PC-9 (cell line): ENCODE measurements around the gene ZDHHC3. TPM values are rescaled to one million over a fixed set of nuclear protein-coding genes. Genes with fewer than 3 reads are reported as not detected.

Source experiments
- BruUV-seq: library from RNA; stranded (reverse); fragments of 400-500 nt; replicated peaks from 2 replicates; lab custom pipeline; 2021; lab: Mats Ljungman, UMichigan
- CTCF ChIA-PET: fragments of 300-600 bp; sonication (Branson Sonifier 250); formaldehyde crosslinking; loops from one replicate; lab custom pipeline; 2022; ENCODE audit warnings: antibody characterized with exemption; lab: Charles Lee
- POLR2A ChIA-PET: fragments of 300-600 bp; sonication (Branson Sonifier 250); formaldehyde crosslinking; loops from one replicate; lab custom pipeline; 2022; ENCODE audit warnings: antibody characterized with exemption; ENCODE audit not compliant: unreplicated experiment; lab: Charles Lee
- DNase-seq, 2 experiments: peaks; one replicate each; pipeline versions ENCODE4 v3.0.0 to v3.0.0-alpha.2; 2015 to 2022; ENCODE audit warnings: mixed read lengths in 1 of 2
- H2AFZ ChIP-seq: fragments of 200-600 bp; sonication (generic); 2 replicates; pipeline ENCODE4 v1.8.1; 2017; ENCODE audit warnings: antibody characterized with exemption
- H3F3A ChIP-seq: fragments of 200-600 bp; sonication (generic); 2 replicates; pipeline ENCODE4 v1.8.1; 2017; ENCODE audit warnings: antibody characterized with exemption, mild to moderate bottlenecking, low read depth; ENCODE audit not compliant: insufficient read depth
- H3K27ac ChIP-seq: fragments of 200-600 bp; sonication (generic); 2 replicates; pipeline ENCODE4 v1.6.1; 2016; ENCODE audit warnings: mixed run types
- H3K27me3 ChIP-seq: fragments of 200-600 bp; sonication (generic); 2 replicates; pipeline ENCODE4 v1.6.1; 2016; ENCODE audit warnings: low read depth, mixed run types; ENCODE audit not compliant: insufficient read depth
- H3K36me3 ChIP-seq: fragments of 200-600 bp; sonication (generic); 2 replicates; pipeline ENCODE4 v1.6.1; 2016; ENCODE audit warnings: low read depth, mixed run types
- H3K4me1 ChIP-seq: fragments of 200-600 bp; sonication (generic); replicated peaks from 2 replicates; pipeline ENCODE4 v1.6.1; 2016; ENCODE audit warnings: mixed run types; ENCODE audit not compliant: insufficient read depth
- H3K4me2 ChIP-seq: fragments of 200-600 bp; sonication (generic); 2 replicates; pipeline ENCODE4 v1.6.1; 2017; ENCODE audit warnings: mixed run types
- H3K4me3 ChIP-seq: fragments of 200-600 bp; sonication (generic); 2 replicates; pipeline ENCODE4 v1.6.1; 2016; ENCODE audit warnings: mixed run types
- H3K79me2 ChIP-seq: fragments of 200-600 bp; sonication (generic); 2 replicates; pipeline ENCODE4 v1.6.1; 2017; ENCODE audit warnings: low read depth, mixed run types
- H3K9me2 ChIP-seq: fragments of 200-600 bp; sonication (generic); 2 replicates; pipeline ENCODE4 v1.8.1; 2017; ENCODE audit warnings: mild to moderate bottlenecking; ENCODE audit not compliant: insufficient read depth
- H3K9me3 ChIP-seq: fragments of 200-600 bp; sonication (generic); 2 replicates; pipeline ENCODE4 v1.8.1; 2016; ENCODE audit warnings: low read depth; ENCODE audit not compliant: insufficient read depth
- H4K20me1 ChIP-seq: fragments of 200-600 bp; sonication (generic); 2 replicates; pipeline ENCODE4 v1.8.1; 2017; ENCODE audit not compliant: insufficient read depth
- CTCF ChIP-seq: fragments of 200-600 bp; sonication (generic); conservative IDR thresholded peaks from 2 replicates; pipeline ENCODE4 v1.6.1; 2017; ENCODE audit warnings: mixed run types, antibody characterized with exemption, mild to moderate bottlenecking, moderate library complexity
- EZH2 ChIP-seq: fragments of 200-600 bp; sonication (generic); IDR thresholded peaks from 2 replicates; pipeline ENCODE4 v1.8.0; 2017; ENCODE audit warnings: antibody characterized with exemption, low read depth
- intact Hi-C: fragments of 100-400 bp; cut with micrococcal nuclease; formaldehyde crosslinking; loops from one replicate; pipeline ENCODE4 v1.10.0; 2022; ENCODE audit not compliant: unreplicated experiment
- total RNA-seq: library from RNA; stranded (reverse); gene quantifications from 2 replicates; pipeline ENCODE4 v1.2.3, GENCODE V29; 2021

ZDHHC3 gene
- total RNA-seq, 1 experiment from 2014 or later, result 107 TPM

DNA sequence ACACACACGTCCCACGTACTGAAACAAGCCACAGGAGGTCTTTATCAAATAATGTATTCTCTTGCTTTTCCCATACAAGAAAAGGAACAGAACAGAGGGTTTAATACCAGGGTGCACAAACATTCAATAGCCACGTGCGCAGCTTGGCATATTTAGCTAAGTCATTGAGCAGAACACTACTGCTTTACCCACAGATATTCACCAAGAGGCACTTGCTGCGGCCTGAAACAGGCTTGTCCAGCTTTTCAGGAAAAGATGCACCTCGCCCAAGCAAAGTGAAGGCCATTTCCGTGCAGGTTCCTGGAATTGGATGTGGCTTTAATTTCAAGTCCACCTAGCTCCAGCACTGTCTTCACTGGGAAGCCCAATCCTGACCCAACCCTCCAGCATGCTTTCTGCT, 17.6 kb downstream of the ZDHHC3 start:
- no peaks in the 10 kb centered on the region for H3K9me2 ChIP-seq
- H3K4me2 ChIP-seq, result no peak overlapping the region
- no peak overlapping the region for H3K4me3 ChIP-seq
- peaks cover 58% of the 10 kb centered on the region for H3K4me1 ChIP-seq
- intact Hi-C loops, result no loop called here
- CTCF ChIA-PET, result no interaction called here
- peak; percentile 35 to 43 for DNase-seq
- H3K27me3 ChIP-seq, result no peaks in the 10 kb centered on the region
- H3K27ac ChIP-seq, result no peak overlapping the region
- peaks cover 82% of the 10 kb centered on the region for H3K79me2 ChIP-seq
- POLR2A ChIA-PET, result interaction anchor here (0.5 to 0.6 kb wide), 2 partner anchors 17 to 923 kb away, joined by 4 to 6 read pairs; no protein-coding TSS in a partner anchor
- peaks cover 4% of the 10 kb centered on the region for H3K36me3 ChIP-seq
- H3F3A ChIP-seq, result peaks cover 27% of the 10 kb centered on the region
- 0 out of 2 replicates have a peak, but pooled peaks cover 4% of the 10 kb centered on the region for H4K20me1 ChIP-seq
- BruUV-seq, result no TSS peak
- TF ChIP-seq EZH2, result no peak
- TF ChIP-seq CTCF, result no peak
- H3K9me3 ChIP-seq, result no peaks in the 10 kb centered on the region
- H2AFZ ChIP-seq, result no peak overlapping the region

DNA sequence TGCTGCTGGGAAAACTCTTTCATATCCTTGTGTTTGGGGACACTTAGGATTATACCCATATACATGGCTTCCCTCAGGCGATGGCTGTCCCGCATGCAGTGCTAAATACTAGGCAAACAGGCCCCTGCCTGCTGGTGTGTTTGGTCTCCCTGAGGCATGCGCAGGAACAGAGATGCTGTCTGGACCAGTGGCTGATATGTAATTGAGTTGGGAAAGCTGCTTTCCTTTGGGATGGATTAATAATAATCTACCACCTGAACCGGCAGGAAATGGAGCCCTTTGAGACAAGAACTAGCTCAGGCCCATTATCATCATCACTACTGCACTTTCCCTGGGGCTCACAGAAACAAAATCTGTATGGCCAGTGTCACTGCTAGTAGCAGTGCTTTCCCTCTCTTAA, 18.0 kb downstream of the ZDHHC3 start:
- no TSS peak for BruUV-seq
- Histone ChIP-seq H3K36me3 (peaks cover 7% of the 10 kb centered on the region), H3K79me2 (peaks cover 82% of the 10 kb centered on the region), H3K9me2 (no peaks in the 10 kb centered on the region), H2AFZ (no peak overlapping the region), H4K20me1 (0 out of 2 replicates have a peak, but pooled peaks cover 4% of the 10 kb centered on the region), H3K4me2 (no peak overlapping the region), H3K27me3 (no peaks in the 10 kb centered on the region), H3K4me3 (no peak overlapping the region), H3F3A (peaks cover 27% of the 10 kb centered on the region), H3K27ac (no peak overlapping the region), H3K4me1 (peaks cover 54% of the 10 kb centered on the region), H3K9me3 (no peaks in the 10 kb centered on the region)
- intact Hi-C loops, result no loop called here
- TF ChIP-seq CTCF (no peak), EZH2 (no peak)
- no peak for DNase-seq
- CTCF ChIA-PET, result no interaction called here
- POLR2A ChIA-PET, result interaction anchor here (0.6 kb wide), 1 partner anchor 923 kb away, joined by 6 read pairs; no protein-coding TSS in a partner anchor

- TF ChIP-seq CTCF (no peak), EZH2 (no peak)
- H4K20me1 ChIP-seq, result 0 out of 2 replicates have a peak, but pooled peaks cover 4% of the 10 kb centered on the region
- H2AFZ ChIP-seq, result no peak overlapping the region
- DNase-seq, result peak in 1 of 2 experiments; percentile 34
- no TSS peak for BruUV-seq
- no peaks in the 10 kb centered on the region for H3K9me2 ChIP-seq
- peaks cover 82% of the 10 kb centered on the region for H3K79me2 ChIP-seq
- H3K4me3 ChIP-seq, result no peak overlapping the region
- H3K36me3 ChIP-seq, result peaks cover 13% of the 10 kb centered on the region
- H3K9me3 ChIP-seq, result no peaks in the 10 kb centered on the region
- no peaks in the 10 kb centered on the region for H3K27me3 ChIP-seq
- intact Hi-C loops, result no loop called here
- H3K4me2 ChIP-seq, result peak overlapping the region; percentile 13; the same call in 1 of the 2 replicates
- peaks cover 20% of the 10 kb centered on the region for H3F3A ChIP-seq
- peaks cover 41% of the 10 kb centered on the region for H3K4me1 ChIP-seq
- peak overlapping the region; percentile 41 for H3K27ac ChIP-seq
- CTCF ChIA-PET, result no interaction called here
- POLR2A ChIA-PET, result no interaction called here
Observed at GRCh38 chr3:44955917-44956316, 20.1 kb downstream of the ZDHHC3 start.
